Lung (tissue), 12 donors: ENCODE measurements around the gene KDM5B. TPM values are rescaled to one million over a fixed set of nuclear protein-coding genes. Genes with fewer than 3 reads are reported as not detected.

ENCODE experiments used
- ATAC-seq: fragments of 200-7000 bp; cut with Tn5 transposase; one replicate; pipeline ENCODE4 v1.9.1; 2020; ENCODE audit warnings: moderate number of reproducible peaks; ENCODE audit not compliant: insufficient read depth, low FRiP score
- DNase-seq, 3 donors: peaks; one replicate each; pipeline ENCODE4 v3.0.0-alpha.2; 2013 to 2017
- H3K27ac ChIP-seq, 2 donors: one replicate each; pipeline ENCODE4 v1.5.1; 2013; ENCODE audit warnings: mild to moderate bottlenecking in 2 of 2, moderate library complexity in 2 of 2, control low read depth in 1 of 2, inconsistent platforms in 1 of 2, low read depth in 1 of 2, low read length in 1 of 2
- H3K27me3 ChIP-seq, 3 donors: one replicate each; pipeline ENCODE4 v1.5.1; 2013; ENCODE audit warnings: low read length in 2 of 3; ENCODE audit not compliant: control insufficient read depth in 3 of 3, insufficient read depth in 3 of 3
- H3K36me3 ChIP-seq, 4 donors: one replicate each; pipeline ENCODE4 v1.5.1; 2013; ENCODE audit warnings: low read length in 4 of 4, mild to moderate bottlenecking in 1 of 4, moderate library complexity in 1 of 4; ENCODE audit not compliant: control insufficient read depth in 4 of 4, insufficient read depth in 4 of 4
- H3K4me1 ChIP-seq, 5 donors: one replicate each; pipeline ENCODE4 v1.5.1; 2013; ENCODE audit warnings: low read length in 5 of 5, mild to moderate bottlenecking in 2 of 5, moderate library complexity in 1 of 5; ENCODE audit not compliant: control insufficient read depth in 5 of 5, insufficient read depth in 5 of 5
- H3K4me3 ChIP-seq: one replicate; pipeline ENCODE4 v1.5.1; 2013; ENCODE audit warnings: mild to moderate bottlenecking, control low read depth, moderate library complexity
- H3K9ac ChIP-seq, 2 donors: one replicate each; pipeline ENCODE4 v1.5.1; 2013; ENCODE audit warnings: low read length in 2 of 2, control low read depth in 1 of 2; ENCODE audit not compliant: insufficient read depth in 1 of 2
- H3K9me3 ChIP-seq, 4 donors: one replicate each; pipeline ENCODE4 v1.5.1; 2013; ENCODE audit warnings: low read length in 3 of 4, mild to moderate bottlenecking in 1 of 4, moderate library complexity in 1 of 4; ENCODE audit not compliant: control insufficient read depth in 4 of 4, insufficient read depth in 3 of 4
- WGBS, 2 donors: extraction: QIAGEN DNeasy Blood & Tissue Kit; methylation state at CpG; one replicate each; pipeline ENCODE4 v1.1.7; 2013; 5-methylcytosine and 5-hydroxymethylcytosine counted together
- polyA plus RNA-seq, 2 donors: library from polyadenylated mRNA; stranded (reverse); fragments of 200-250 nt; gene quantifications; one replicate each; pipeline ENCODE4 v1.2.1, GENCODE V29; 2013
- total RNA-seq, 2 donors: library from RNA; depleted of rRNA in 1 of 2; stranded (reverse); fragments of >200 nt in 1 of 2; gene quantifications; one replicate each; pipeline ENCODE4 v1.2.1, GENCODE V29; 2014 to 2021
- TF ChIP-seq, protein P1 (sequence below): IDR thresholded peaks from 2 replicates; pipeline ENCODE4 v1.5.1; 2012; ENCODE audit warnings: mild to moderate bottlenecking; ENCODE audit errors: control extremely low read depth, extremely low read depth
- donor health status: control.
- donor health status: control.
- donor health status: Bipolar disorder and iron deficiency.
- donor health status: healthy.
- donor health status: DM: yes; HTN: yes; CAD: no.

The KDM5B gene
- total and polyA plus RNA-seq, 4 donors = 11.2 to 247 (median 31.6) TPM

DNA sequence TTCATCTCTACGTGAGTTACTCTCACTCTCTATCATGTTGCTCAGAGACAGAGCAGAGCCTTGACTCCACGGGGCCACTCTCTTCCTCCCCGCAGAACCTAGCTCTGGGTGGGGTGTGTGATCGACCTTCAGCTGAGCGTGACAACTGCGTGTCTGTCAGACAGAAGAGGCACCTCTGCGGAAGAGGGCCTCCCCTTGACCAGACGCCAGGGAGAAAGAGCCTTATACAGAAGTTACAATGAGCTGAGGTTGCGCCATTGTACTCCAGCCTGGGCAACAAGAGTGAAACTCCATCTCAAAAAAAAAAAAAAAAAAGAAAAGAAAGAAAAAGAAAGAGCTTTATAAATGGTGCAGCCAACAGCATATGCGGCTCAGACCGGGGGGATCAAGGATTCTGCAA, 120.9 kb downstream of the KDM5B start:
- peaks cover 0 to 4% (median 0%) of the 10 kb centered on the region in 3 donors for H3K27me3 ChIP-seq
- no peak overlapping the region for H3K4me3 ChIP-seq
- WGBS, 2 donors = 63 to 75% methylated on average over 11 of the region's 11 CpGs
- H3K9me3 ChIP-seq = no peaks in the 10 kb centered on the region
- H3K36me3 ChIP-seq = no peaks in the 10 kb centered on the region
- H3K9ac ChIP-seq = no peak overlapping the region
- ATAC-seq = no peak
- no peak for DNase-seq
- no peaks in the 10 kb centered on the region for H3K4me1 ChIP-seq
- TF ChIP-seq, protein P1, sequence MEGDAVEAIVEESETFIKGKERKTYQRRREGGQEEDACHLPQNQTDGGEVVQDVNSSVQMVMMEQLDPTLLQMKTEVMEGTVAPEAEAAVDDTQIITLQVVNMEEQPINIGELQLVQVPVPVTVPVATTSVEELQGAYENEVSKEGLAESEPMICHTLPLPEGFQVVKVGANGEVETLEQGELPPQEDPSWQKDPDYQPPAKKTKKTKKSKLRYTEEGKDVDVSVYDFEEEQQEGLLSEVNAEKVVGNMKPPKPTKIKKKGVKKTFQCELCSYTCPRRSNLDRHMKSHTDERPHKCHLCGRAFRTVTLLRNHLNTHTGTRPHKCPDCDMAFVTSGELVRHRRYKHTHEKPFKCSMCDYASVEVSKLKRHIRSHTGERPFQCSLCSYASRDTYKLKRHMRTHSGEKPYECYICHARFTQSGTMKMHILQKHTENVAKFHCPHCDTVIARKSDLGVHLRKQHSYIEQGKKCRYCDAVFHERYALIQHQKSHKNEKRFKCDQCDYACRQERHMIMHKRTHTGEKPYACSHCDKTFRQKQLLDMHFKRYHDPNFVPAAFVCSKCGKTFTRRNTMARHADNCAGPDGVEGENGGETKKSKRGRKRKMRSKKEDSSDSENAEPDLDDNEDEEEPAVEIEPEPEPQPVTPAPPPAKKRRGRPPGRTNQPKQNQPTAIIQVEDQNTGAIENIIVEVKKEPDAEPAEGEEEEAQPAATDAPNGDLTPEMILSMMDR = no peak
- no peak overlapping the region for H3K27ac ChIP-seq

DNA sequence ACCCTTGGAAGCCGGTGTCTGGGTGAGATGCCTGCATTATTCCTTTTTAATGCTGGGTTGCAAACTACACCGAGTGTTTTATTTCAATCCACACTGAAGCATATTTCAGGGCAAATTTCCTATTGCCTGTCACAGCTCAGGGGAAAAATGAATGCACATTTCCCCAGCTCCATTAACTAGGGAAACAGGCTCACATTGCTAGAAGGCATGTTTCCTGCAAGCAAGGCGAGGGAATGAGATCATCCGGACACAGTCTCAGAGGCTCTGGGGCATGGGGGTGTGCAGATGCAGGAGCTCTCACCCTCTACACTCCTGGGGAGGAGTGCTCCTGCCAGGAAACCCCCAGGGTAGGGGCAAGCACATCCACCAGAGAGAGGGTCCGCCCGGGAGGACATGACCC, 122.6 kb downstream of the KDM5B start:
- Histone ChIP-seq H3K4me3 (no peak overlapping the region), H3K4me1 (no peaks in the 10 kb centered on the region), H3K27ac (no peak overlapping the region), H3K27me3 (peaks cover 0 to 4% (median 0%) of the 10 kb centered on the region in 3 donors), H3K9me3 (peaks cover 0 to 3% (median 0%) of the 10 kb centered on the region in 4 donors), H3K36me3 (no peaks in the 10 kb centered on the region), H3K9ac (no peak overlapping the region)
- ATAC-seq = no peak
- 69 to 70% methylated on average over 6 of the region's 6 CpGs for WGBS, 2 donors
- TF ChIP-seq, protein P1 = no peak
- DNase-seq = no peak

DNA sequence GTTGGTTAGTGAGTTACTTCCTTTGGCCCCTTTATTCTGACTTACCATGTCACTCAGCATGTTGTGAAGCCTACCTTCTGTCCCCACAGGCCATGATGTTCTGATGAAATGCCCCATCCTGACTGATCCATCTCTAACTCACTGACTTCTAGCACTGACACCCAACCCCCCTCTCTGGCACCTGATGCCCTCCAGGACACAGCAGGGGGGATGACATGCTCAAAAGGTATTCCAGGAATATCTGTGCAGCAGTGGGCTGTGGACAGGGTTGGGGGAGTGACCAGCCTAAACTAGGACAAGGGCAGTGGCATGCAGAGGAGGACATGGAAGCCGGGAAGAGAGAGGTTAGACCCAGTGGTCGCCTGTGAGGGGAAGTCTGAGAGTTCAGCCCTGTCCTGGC, 123.5 kb downstream of the KDM5B start:
- no peak overlapping the region for H3K9ac ChIP-seq
- peaks cover 0 to 3% (median 0%) of the 10 kb centered on the region in 4 donors for H3K9me3 ChIP-seq
- 48 to 54% methylated on average over 2 of the region's 2 CpGs for WGBS, 2 donors
- H3K4me1 ChIP-seq = no peaks in the 10 kb centered on the region
- no peak for DNase-seq
- no peak for ATAC-seq
- no peak overlapping the region for H3K27ac ChIP-seq
- no peak overlapping the region for H3K4me3 ChIP-seq
- H3K36me3 ChIP-seq = no peaks in the 10 kb centered on the region
- TF ChIP-seq, protein P1 = no peak
- no peaks in the 10 kb centered on the region for H3K27me3 ChIP-seq

DNA sequence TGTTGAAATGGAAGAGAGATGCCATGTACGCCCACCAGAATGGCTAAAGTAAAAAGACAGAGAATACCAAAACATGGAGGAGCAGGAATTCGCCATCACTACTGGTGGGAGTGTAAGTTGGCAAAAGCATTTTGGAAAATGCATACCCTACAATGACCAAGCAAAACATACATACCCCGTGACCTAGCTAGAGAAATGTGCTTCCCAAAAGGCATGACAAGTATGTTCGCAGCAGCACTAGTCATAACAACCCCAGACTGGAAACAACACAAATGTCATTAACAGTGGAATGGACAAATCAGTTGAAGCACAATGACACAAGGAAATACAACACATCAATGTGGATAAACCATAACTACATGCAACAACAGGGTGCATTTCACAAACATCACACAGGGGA, 125.2 kb downstream of the KDM5B start:
- DNase-seq (no peak), ATAC-seq (no peak)
- no peak overlapping the region for H3K27ac ChIP-seq
- H3K27me3 ChIP-seq = no peaks in the 10 kb centered on the region
- 85 to 94% methylated on average over 4 of the region's 4 CpGs for WGBS, 2 donors
- peaks cover 0 to 7% (median 0%) of the 10 kb centered on the region in 4 donors for H3K9me3 ChIP-seq
- H3K4me1 ChIP-seq = no peaks in the 10 kb centered on the region
- no peak overlapping the region for H3K9ac ChIP-seq
- H3K4me3 ChIP-seq = no peak overlapping the region
- TF ChIP-seq, protein P1 = no peak
- no peaks in the 10 kb centered on the region for H3K36me3 ChIP-seq
